Uterus (tissue), 2 donors: ENCODE data around the gene EPHB3.

Experiments used
- CTCF ChIP-seq, 4 experiments: fragments of 200-600 bp in 2 of 4; fragments of 450-650 bp in 2 of 4; sonication (generic) in 2 of 4; IDR thresholded peaks; one replicate each; pipeline ENCODE4 v1.5.1; 2016 to 2019; ENCODE audit warnings: antibody characterized with exemption in 4 of 4, mild to moderate bottlenecking in 2 of 4, moderate library complexity in 1 of 4
- POLR2A ChIP-seq, 2 donors: fragments of 450-650 bp; IDR thresholded peaks; one replicate each; pipeline ENCODE4 v1.6.1; 2016; ENCODE audit warnings: antibody characterized with exemption in 2 of 2, mild to moderate bottlenecking in 1 of 2, moderate library complexity in 1 of 2

GRCh38 chr3:184592371-184593219 lies 31.0 kb downstream of the EPHB3 start:
- TF ChIP-seq CTCF (IDR thresholded peaks at IDR 0.05) (no peak), POLR2A (IDR thresholded peaks at IDR 0.05) (no peak)
